Measurements from ENCODE around the gene ALPK1. TPM values are rescaled to one million over a fixed set of nuclear protein-coding genes. Genes with fewer than 3 reads are reported as not detected.

The ALPK1 gene
- total and polyA plus RNA-seq, 2 of the 8 experiments (the other 6 are each of a cell fraction or from before 2014, with no cell fraction given) = 0.08 to 0.43 TPM

DNA sequence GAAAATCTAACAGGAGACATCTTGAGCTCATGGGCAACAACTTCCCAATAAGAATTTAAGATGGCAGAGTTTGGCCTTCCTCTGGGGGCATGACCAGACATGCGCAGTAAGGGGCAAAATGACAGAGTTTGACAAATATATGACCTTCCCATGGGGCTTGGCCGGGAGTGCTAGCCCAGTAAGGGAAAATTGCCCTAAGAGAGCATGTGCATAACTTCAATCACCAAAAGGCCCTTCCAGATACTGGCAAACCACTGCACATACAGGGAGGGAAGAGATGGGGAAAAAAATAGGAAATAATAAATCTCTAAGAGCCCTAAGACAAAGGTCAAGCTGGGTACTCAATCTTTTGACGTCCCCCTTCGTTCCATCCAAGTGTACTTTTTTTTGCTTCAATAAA, 24.9 kb upstream of the ALPK1 start (continued):
- TF ChIP-seq, protein P1, sequence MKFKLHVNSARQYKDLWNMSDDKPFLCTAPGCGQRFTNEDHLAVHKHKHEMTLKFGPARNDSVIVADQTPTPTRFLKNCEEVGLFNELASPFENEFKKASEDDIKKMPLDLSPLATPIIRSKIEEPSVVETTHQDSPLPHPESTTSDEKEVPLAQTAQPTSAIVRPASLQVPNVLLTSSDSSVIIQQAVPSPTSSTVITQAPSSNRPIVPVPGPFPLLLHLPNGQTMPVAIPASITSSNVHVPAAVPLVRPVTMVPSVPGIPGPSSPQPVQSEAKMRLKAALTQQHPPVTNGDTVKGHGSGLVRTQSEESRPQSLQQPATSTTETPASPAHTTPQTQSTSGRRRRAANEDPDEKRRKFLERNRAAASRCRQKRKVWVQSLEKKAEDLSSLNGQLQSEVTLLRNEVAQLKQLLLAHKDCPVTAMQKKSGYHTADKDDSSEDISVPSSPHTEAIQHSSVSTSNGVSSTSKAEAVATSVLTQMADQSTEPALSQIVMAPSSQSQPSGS (IDR thresholded peaks at IDR 0.05; ENCODE audit: low read length) = no peak
